Skeletal muscle satellite cell (primary cell): ENCODE results near the gene MORN4.
"Not testable (repeated sequence)": the region's sequence is repeated elsewhere in the genome, so short reads cannot be mapped to it uniquely, and the experiment has no call there.

Experiments used
- H3K27me3 ChIP-seq: 2 replicates; pipeline ENCODE4 v1.7.0; 2013; ENCODE audit warnings: low read length; ENCODE audit not compliant: control insufficient read depth, insufficient read depth
- H3K36me3 ChIP-seq: 2 replicates; pipeline ENCODE4 v1.7.0; 2013; ENCODE audit warnings: mild to moderate bottlenecking, control low read depth, low read length; ENCODE audit not compliant: insufficient read depth
- H3K4me1 ChIP-seq: 2 replicates; pipeline ENCODE4 v1.7.0; 2013; ENCODE audit warnings: low read length; ENCODE audit not compliant: control insufficient read depth, insufficient read depth
- H3K4me2 ChIP-seq: 2 replicates; pipeline ENCODE4 v1.7.0; 2013; ENCODE audit warnings: mild to moderate bottlenecking, low read length
- H3K4me3 ChIP-seq: 2 replicates; pipeline ENCODE4 v1.7.0; 2013; ENCODE audit warnings: low read length
- H3K9ac ChIP-seq: 2 replicates; pipeline ENCODE4 v1.7.0; 2013; ENCODE audit warnings: mild to moderate bottlenecking, low read depth, low read length, moderate library complexity
- H3K9me3 ChIP-seq: replicated peaks from 2 replicates; pipeline ENCODE4 v1.7.0; 2013; ENCODE audit warnings: mild to moderate bottlenecking, control low read depth, low read length

MORN4 gene

DNA sequence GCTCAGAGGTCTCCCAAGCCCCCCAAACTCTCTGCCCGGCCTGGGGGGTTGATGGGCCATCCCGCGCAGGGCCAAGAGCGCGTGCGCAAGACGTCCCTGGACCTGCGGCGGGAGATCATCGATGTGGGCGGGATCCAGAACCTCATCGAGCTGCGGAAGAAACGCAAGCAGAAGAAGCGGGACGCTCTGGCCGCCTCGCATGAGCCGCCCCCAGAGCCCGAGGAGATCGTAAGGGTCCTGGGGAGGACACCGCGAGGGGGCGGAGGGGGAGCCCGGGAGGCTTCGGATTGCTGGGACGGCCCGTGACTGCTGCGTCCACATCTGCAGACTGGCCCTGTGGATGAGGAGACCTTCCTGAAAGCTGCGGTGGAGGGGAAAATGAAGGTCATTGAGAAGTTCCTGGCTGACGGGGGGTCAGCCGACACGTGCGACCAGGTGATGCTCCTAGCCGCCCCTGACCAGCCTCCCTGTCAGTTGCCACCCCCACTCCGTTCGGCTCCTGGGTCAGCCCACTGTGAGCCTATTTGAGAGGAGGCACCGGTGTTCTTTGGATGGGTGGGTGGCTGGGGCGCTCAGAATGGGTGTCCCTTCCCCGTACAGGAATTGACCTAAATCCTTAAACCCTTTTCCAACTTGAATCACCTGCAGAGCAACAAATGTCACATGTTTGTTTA, 55.0 kb downstream of the MORN4 start:
- H3K9ac ChIP-seq = no peak overlapping the region
- no peaks in the 10 kb centered on the region for H3K9me3 ChIP-seq
- H3K4me3 ChIP-seq = no peak overlapping the region
- no peak overlapping the region for H3K4me2 ChIP-seq
- H3K36me3 ChIP-seq = no peaks in the 10 kb centered on the region
- H3K4me1 ChIP-seq = peaks cover 19% of the 10 kb centered on the region
- no peaks in the 10 kb centered on the region for H3K27me3 ChIP-seq

- H3K9me3 ChIP-seq = no peaks in the 10 kb centered on the region
- H3K4me1 ChIP-seq = peaks cover 25% of the 10 kb centered on the region
- H3K9ac ChIP-seq = no peak overlapping the region
- no peak overlapping the region for H3K4me2 ChIP-seq
- H3K36me3 ChIP-seq = no peaks in the 10 kb centered on the region
- no peak overlapping the region for H3K4me3 ChIP-seq
- H3K27me3 ChIP-seq = no peaks in the 10 kb centered on the region
These were observed 55.6 kb downstream of the MORN4 start for GRCh38 chr10:97577701-97578100.

DNA sequence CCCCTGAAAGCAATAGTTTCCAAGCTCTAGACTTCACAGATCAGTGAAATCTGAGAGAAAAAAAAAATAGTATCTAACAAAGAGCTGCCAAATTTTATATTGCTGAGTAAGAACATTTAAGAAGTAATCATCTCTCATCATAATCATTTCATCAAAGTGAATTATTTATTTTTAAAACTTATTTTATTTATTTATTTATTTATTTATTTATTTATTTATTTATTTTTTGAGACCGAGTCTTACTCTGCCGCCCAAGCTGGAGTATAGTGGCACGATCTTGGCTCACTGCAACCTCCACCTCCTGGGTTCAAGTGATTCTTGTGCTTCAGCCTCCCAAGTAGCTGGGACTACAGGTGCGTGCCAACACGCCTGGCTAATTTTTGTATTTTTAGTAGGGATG, 56.8 kb downstream of the MORN4 start:
- H3K27me3 ChIP-seq, H3K36me3 ChIP-seq, H3K9ac ChIP-seq, H3K4me2 ChIP-seq, H3K9me3 ChIP-seq, H3K4me3 ChIP-seq: not testable (repeated sequence)
- H3K4me1 ChIP-seq = peaks cover 36% of the 10 kb centered on the region

- Histone ChIP-seq H3K9me3 (no peaks in the 10 kb centered on the region), H3K4me1 (peaks cover 36% of the 10 kb centered on the region), H3K27me3 (no peaks in the 10 kb centered on the region), H3K36me3 (peaks cover 3% of the 10 kb centered on the region), H3K4me3 (no peak overlapping the region), H3K9ac (no peak overlapping the region), H3K4me2 (peak overlapping the region; percentile 1)
These were observed 58.1 kb downstream of the MORN4 start for GRCh38 chr10:97575127-97575668.

DNA sequence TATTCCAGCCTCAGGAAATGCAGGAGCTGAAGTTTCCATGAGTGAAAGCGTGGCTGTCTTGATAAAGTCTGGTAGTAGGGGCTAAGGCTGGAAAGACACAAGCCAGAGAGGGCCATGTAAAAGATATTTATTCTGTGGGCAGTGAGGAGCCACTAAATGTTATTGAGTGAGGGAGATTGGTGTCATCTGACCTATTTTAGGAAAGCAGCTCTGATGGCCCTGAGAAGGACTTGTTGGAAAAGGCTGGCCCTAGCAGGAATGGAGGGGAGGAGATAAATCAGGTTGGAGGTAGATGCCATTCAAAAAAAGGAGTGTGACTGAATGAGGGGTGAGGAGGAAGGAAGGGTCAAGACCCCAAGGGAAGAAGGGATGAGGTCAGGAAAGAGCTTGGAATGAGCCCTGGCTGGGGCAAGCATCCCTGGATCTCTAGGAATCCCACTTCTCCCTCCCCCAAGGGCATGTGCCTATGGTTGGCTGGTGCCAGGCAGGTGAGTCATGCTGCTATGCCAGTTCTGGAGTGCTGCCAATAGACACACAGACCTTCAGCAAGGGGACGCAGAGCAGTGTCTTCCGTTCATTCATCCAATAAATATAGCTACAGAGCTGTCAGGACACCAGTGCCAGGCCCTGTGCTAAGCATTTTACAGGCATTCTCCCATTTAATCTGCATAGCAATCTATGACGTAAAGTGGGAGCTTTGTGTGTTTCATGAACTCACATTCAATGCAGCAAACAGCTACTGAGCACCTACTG, 58.8 kb downstream of the MORN4 start:
- no peak overlapping the region for H3K9ac ChIP-seq
- peaks cover 8% of the 10 kb centered on the region for H3K36me3 ChIP-seq
- H3K27me3 ChIP-seq = no peaks in the 10 kb centered on the region
- H3K4me2 ChIP-seq = peak overlapping the region; percentile 46
- H3K4me1 ChIP-seq = peaks cover 36% of the 10 kb centered on the region
- no peak overlapping the region for H3K4me3 ChIP-seq
- H3K9me3 ChIP-seq = no peaks in the 10 kb centered on the region

DNA sequence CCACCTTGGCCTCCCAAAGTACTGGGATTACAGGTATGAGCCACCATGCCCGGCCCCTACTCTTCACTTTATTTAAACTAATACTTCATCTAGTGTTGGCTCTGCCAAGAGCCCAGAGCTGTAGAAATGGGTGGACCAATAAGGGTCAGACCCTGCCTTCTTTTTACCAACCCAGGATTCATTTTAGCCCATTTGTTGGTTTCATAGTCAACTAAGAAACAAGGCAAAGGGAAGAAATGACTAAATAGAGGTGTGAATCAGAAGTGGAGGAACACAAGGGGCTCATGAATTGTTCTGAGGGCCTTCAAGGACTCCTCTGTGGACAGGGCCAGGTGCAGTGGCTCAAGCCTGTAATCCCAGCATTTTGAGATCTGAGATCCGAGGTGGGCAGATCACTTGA, 59.6 kb downstream of the MORN4 start:
- H3K27me3 ChIP-seq = no peaks in the 10 kb centered on the region
- peaks cover 15% of the 10 kb centered on the region for H3K36me3 ChIP-seq
- no peak overlapping the region for H3K4me2 ChIP-seq
- no peak overlapping the region for H3K4me3 ChIP-seq
- no peaks in the 10 kb centered on the region for H3K9me3 ChIP-seq
- H3K9ac ChIP-seq = no peak overlapping the region
- H3K4me1 ChIP-seq = peaks cover 36% of the 10 kb centered on the region

GRCh38 chr10:97573021-97573420, 60.3 kb downstream of the MORN4 start:
- H3K36me3 ChIP-seq = peaks cover 15% of the 10 kb centered on the region
- no peak overlapping the region for H3K4me3 ChIP-seq
- H3K4me2 ChIP-seq = peak overlapping the region; percentile 11
- H3K9me3 ChIP-seq = no peaks in the 10 kb centered on the region
- H3K9ac ChIP-seq = no peak overlapping the region
- H3K27me3 ChIP-seq = no peaks in the 10 kb centered on the region
- peaks cover 36% of the 10 kb centered on the region for H3K4me1 ChIP-seq

- Histone ChIP-seq H3K4me3 (no peak within 1 kb of the TSS), H3K4me2 (peak within 1 kb of the TSS; percentile 11), H3K4me1 (peaks cover 36% of the 10 kb centered on the region), H3K9me3 (no peaks in the 10 kb centered on the region), H3K9ac (no peak within 1 kb of the TSS), H3K27me3 (no peaks in the 10 kb centered on the region), H3K36me3 (peaks cover 15% of the 10 kb centered on the region)
These were observed 60.9 kb downstream of the MORN4 start, which contains the start of gene ANKRD2 for GRCh38 chr10:97572214-97572989. Gene ANKRD2 (plus strand): TSS chr10:97572779. CDS start chr10:97572789, 10 bp downstream.

DNA sequence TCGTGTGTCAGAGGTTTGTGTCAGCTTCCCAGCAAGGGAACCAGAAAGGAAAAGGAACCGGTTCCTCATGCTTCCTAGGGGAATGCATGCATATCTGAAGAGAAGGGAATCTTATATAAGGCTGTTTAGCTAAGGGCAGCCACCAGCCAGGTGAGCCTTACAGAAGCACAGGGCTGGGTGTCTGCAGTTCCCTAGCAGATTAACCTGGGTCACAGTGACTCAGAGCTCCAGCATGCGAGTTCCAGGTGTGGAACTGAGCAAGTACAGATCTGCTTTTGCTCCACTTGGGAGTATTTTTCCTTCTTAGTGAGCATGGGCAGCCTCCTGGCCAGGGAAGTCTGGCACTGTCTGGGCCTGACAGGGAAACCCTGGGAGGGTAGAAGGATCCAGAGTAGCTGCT, 61.7 kb downstream of the MORN4 start:
- no peak overlapping the region for H3K9ac ChIP-seq
- H3K4me1 ChIP-seq = peaks cover 36% of the 10 kb centered on the region

DNA sequence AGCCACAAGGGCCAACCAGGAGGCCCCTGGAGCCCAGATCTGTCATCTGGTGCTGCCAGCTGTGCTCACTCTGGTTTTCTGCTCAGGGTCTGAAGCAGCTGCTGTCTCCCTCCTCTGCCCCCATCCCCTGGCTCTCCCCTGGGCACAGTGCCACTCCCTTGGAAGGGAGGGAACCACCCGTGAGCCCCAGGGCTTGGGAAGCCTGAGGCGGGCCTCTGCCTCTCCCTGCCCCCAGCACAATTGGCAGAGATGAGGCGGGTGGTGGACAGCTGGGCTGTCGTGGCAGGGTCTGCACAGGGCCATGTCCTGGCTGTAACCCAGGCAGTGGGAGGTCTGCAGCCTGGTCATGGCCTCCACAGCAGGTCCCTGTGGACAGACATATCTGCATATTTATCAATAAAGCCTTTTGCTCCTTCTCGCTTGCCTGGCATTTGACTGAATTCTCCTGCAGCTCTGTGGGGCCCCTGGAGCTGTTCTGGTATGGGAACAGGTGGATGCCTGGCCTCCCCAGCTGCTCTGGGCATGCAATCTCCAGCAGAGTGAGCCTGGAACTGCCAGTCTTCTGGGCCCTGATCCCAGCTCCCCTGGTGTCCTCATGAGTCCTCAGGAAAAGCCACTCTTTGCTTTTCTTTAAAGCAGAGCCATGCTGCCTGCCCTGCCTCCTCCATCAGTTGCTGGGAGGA, 62.4 kb downstream of the MORN4 start:
- no peak overlapping the region for H3K9ac ChIP-seq
- H3K4me3 ChIP-seq = no peak overlapping the region
- no peak overlapping the region for H3K4me2 ChIP-seq
- peaks cover 15% of the 10 kb centered on the region for H3K36me3 ChIP-seq
- H3K27me3 ChIP-seq = no peaks in the 10 kb centered on the region
- H3K9me3 ChIP-seq = no peaks in the 10 kb centered on the region
- peaks cover 36% of the 10 kb centered on the region for H3K4me1 ChIP-seq

More for the DNA sequence above, 61.7 kb downstream of the MORN4 start:
- H3K4me3 ChIP-seq = no peak overlapping the region
- H3K36me3 ChIP-seq = peaks cover 15% of the 10 kb centered on the region
- H3K4me2 ChIP-seq = no peak overlapping the region
- no peaks in the 10 kb centered on the region for H3K9me3 ChIP-seq
- H3K27me3 ChIP-seq = no peaks in the 10 kb centered on the region
